Natural killer cell (primary cell): ENCODE measurements around the gene DCST1. TPM values are rescaled to one million over a fixed set of nuclear protein-coding genes. Genes with fewer than 3 reads are reported as not detected.

Source experiments
- ATAC-seq, 3 donors: fragments of 150-1000 bp in 2 of 3; fragments of 200-7000 bp in 1 of 3; cut with Tn5 transposase; 1 replicate in 1 of 3; 2 replicates in 2 of 3; pipeline ENCODE4 v1.10.0; 2021; ENCODE audit warnings: mild to moderate bottlenecking in 2 of 3, moderate library complexity in 2 of 3
- DNase-seq, 2 donors: peaks; one replicate each; pipeline versions ENCODE4 v3.0.0 to v3.0.0-alpha.2; 2013 to 2021; ENCODE audit warnings: mixed read lengths in 1 of 2
- H3K27ac ChIP-seq: one replicate; pipeline ENCODE4 v1.5.1; 2013; ENCODE audit warnings: mild to moderate bottlenecking, low read length
- H3K27me3 ChIP-seq: one replicate; pipeline ENCODE4 v1.6.1; 2013; ENCODE audit warnings: low read length; ENCODE audit not compliant: control insufficient read depth, insufficient read depth
- H3K36me3 ChIP-seq: one replicate; pipeline ENCODE4 v1.6.1; 2013; ENCODE audit warnings: low read length; ENCODE audit not compliant: control insufficient read depth, insufficient read depth
- H3K4me1 ChIP-seq: one replicate; pipeline ENCODE4 v1.6.1; 2013; ENCODE audit warnings: low read length; ENCODE audit not compliant: control insufficient read depth, insufficient read depth
- H3K4me3 ChIP-seq: one replicate; pipeline ENCODE4 v1.5.1; 2013; ENCODE audit warnings: low read length
- H3K9me3 ChIP-seq: one replicate; pipeline ENCODE4 v1.6.1; 2013; ENCODE audit warnings: low read length; ENCODE audit not compliant: control insufficient read depth, insufficient read depth
- H3K27ac Mint-ChIP-seq, 2 donors: one replicate each; pipeline ENCODE4 v1.8.0; 2022; ENCODE audit warnings: mild to moderate bottlenecking in 2 of 2, mixed read lengths in 2 of 2, moderate library complexity in 1 of 2
- H3K27me3 Mint-ChIP-seq, 2 donors: one replicate each; pipeline ENCODE4 v1.8.0; 2022; ENCODE audit warnings: low read depth in 2 of 2, mixed read lengths in 2 of 2
- H3K36me3 Mint-ChIP-seq: one replicate; pipeline ENCODE4 v1.8.0; 2022; ENCODE audit warnings: mixed read lengths
- H3K4me1 Mint-ChIP-seq, 2 donors: one replicate each; pipeline ENCODE4 v1.8.0; 2022; ENCODE audit warnings: mixed read lengths in 2 of 2
- H3K4me3 Mint-ChIP-seq: one replicate; pipeline ENCODE4 v1.8.0; 2022; ENCODE audit warnings: mild to moderate bottlenecking, moderate library complexity, mixed read lengths
- H3K9me3 Mint-ChIP-seq, 2 donors: one replicate each; pipeline ENCODE4 v1.8.0; 2022; ENCODE audit warnings: mixed read lengths in 2 of 2
- WGBS: methylation state at CpG from one replicate; pipeline ENCODE4 v1.1.7; 2013; ENCODE audit warnings: missing lambda C conversion rate; ENCODE audit not compliant: insufficient coverage; 5-methylcytosine and 5-hydroxymethylcytosine counted together
- intact Hi-C: fragments of 100-400 bp; cut with micrococcal nuclease; formaldehyde crosslinking; loops from one replicate; pipeline ENCODE4 v1.14.2; 2022
- total RNA-seq, 4 donors: library from RNA; stranded (reverse); fragments of 120-200 nt in 1 of 4; gene quantifications; one replicate each; pipeline versions ENCODE4 v1.2.3 to v1.2.4, GENCODE V29; 2013 to 2022
- TF ChIP-seq, protein P1 (sequence below): fragments of 200-600 bp; IDR thresholded peaks from one replicate; pipeline ENCODE4 v1.8.0; 2022; ENCODE audit warnings: antibody characterized with exemption

Gene DCST1
- total RNA-seq, 3 donors from 2014 or later (not counting 1 experiment from before 2014, with no cell fraction given), result 0.35 to 0.60 TPM; not detected in 1

DNA sequence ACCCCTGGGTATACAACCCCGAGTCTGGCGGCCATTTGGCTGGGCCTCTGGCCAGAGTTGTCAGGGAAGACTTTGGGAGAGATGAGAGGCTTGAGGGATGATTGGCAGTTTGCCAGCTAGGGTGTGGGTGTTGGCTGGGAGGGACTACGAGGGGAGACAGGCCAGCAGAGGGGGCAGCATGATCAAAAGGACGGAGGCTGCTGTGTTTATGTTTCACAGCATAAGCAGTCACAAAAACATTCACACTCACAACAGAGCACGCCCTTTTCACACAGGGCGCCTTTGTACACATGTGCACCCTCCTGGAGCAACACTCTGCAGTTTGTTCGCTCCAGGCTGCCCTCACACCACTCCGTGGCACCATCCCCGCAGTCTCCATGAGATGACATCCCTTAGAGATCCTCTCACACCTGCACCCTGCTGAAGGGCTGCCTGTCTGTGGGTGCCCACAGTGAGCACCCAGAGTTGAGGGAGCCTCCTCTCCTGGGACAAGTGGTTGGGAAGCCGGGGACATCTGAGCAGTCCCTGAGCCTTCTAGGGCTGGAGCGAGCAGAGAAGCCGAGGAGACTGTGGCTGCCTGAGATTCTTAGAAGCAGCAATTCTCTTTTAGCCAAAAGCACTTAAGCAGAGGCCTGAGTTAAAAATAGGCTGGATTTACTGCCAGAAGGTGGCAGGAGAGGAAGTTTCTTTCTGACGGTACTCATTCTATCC is 60.4 kb downstream of the DCST1 start:
- H3K4me3 ChIP-seq, result no peak overlapping the region
- Mint-ChIP-seq H3K27me3 (peaks cover 5 to 20% of the 10 kb centered on the region in 2 donors), H3K27ac (no peak overlapping the region), H3K9me3 (no peaks in the 10 kb centered on the region), H3K36me3 (no peaks in the 10 kb centered on the region), H3K4me3 (no peak overlapping the region), H3K4me1 (no peaks in the 10 kb centered on the region)
- no peaks in the 10 kb centered on the region for H3K36me3 ChIP-seq
- ATAC-seq, result peak in 1 of 3 donors; percentile 6
- no peaks in the 10 kb centered on the region for H3K27me3 ChIP-seq
- H3K4me1 ChIP-seq, result peaks cover 7% of the 10 kb centered on the region
- TF ChIP-seq, protein P1, sequence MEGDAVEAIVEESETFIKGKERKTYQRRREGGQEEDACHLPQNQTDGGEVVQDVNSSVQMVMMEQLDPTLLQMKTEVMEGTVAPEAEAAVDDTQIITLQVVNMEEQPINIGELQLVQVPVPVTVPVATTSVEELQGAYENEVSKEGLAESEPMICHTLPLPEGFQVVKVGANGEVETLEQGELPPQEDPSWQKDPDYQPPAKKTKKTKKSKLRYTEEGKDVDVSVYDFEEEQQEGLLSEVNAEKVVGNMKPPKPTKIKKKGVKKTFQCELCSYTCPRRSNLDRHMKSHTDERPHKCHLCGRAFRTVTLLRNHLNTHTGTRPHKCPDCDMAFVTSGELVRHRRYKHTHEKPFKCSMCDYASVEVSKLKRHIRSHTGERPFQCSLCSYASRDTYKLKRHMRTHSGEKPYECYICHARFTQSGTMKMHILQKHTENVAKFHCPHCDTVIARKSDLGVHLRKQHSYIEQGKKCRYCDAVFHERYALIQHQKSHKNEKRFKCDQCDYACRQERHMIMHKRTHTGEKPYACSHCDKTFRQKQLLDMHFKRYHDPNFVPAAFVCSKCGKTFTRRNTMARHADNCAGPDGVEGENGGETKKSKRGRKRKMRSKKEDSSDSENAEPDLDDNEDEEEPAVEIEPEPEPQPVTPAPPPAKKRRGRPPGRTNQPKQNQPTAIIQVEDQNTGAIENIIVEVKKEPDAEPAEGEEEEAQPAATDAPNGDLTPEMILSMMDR, result no peak
- peak in 1 of 2 donors; percentile 59 for DNase-seq
- WGBS, result 49% methylated on average over 11 of the region's 13 CpGs
- H3K27ac ChIP-seq, result no peak overlapping the region
- intact Hi-C loops, result loop anchor here (5.0 kb wide), 1 partner anchor 33 kb away; the partner anchor contains the start of gene EFNA1
- no peaks in the 10 kb centered on the region for H3K9me3 ChIP-seq

DNA sequence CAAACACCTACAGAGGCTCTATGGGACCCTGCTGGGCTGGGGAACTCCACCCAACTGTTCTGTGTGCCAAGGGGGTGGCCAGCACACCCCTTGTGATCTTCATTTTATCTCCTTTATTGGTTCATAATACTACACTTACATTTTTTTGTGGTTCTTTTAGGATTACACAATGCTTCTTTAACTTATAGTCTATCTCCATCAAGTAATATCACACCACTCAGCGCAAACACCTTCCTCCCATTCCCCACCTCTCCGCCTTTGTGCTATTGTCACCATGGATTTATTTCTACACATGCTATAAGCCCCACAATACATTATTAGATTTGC is 61.0 kb downstream of the DCST1 start:
- H3K9me3 ChIP-seq, result no peaks in the 10 kb centered on the region
- Mint-ChIP-seq H3K9me3 (no peaks in the 10 kb centered on the region), H3K27ac (no peak overlapping the region), H3K4me1 (no peaks in the 10 kb centered on the region), H3K36me3 (no peaks in the 10 kb centered on the region), H3K4me3 (no peak overlapping the region), H3K27me3 (peaks cover 5 to 20% of the 10 kb centered on the region in 2 donors)
- no peak overlapping the region for H3K27ac ChIP-seq
- 81% methylated on average over 2 of the region's 2 CpGs for WGBS
- DNase-seq (no peak), ATAC-seq (peak in 1 of 3 donors; percentile 18)
- intact Hi-C loops, result loop anchor here (5.0 kb wide), 1 partner anchor 33 kb away; the partner anchor contains the start of gene EFNA1
- no peak overlapping the region for H3K4me3 ChIP-seq
- H3K27me3 ChIP-seq, result no peaks in the 10 kb centered on the region
- no peaks in the 10 kb centered on the region for H3K36me3 ChIP-seq
- TF ChIP-seq, protein P1, result no peak
- peaks cover 7% of the 10 kb centered on the region for H3K4me1 ChIP-seq

DNA sequence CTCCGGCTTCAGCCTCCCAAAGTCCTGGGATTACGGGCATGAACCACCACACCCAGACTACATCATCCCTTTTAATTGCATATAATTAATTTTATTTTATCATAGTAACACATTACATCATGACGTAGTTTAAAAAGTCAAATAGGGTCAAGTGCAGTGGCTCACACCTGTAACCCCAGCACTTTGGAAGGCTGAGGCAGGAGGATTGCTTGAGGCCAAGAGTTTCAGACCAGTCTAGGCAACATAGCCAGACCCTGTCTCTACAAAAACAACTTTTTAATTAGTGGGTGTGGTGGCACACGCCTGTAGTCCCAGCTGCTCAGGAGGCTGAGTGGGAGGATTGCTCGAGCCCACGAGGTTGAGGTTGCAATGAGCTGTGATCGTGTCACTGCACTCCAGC is 65.7 kb downstream of the DCST1 start:
- Mint-ChIP-seq H3K4me3 (no peak overlapping the region), H3K4me1 (peaks cover 0 to 5% of the 10 kb centered on the region in 2 donors), H3K27me3 (peaks cover 8 to 20% of the 10 kb centered on the region in 2 donors), H3K36me3 (no peaks in the 10 kb centered on the region), H3K9me3 (no peaks in the 10 kb centered on the region), H3K27ac (no peak overlapping the region)
- Histone ChIP-seq H3K36me3 (no peaks in the 10 kb centered on the region), H3K27ac (no peak overlapping the region), H3K4me1 (no peaks in the 10 kb centered on the region), H3K27me3 (no peaks in the 10 kb centered on the region), H3K9me3 (no peaks in the 10 kb centered on the region), H3K4me3 (no peak overlapping the region)
- ATAC-seq, result no peak
- TF ChIP-seq, protein P1, result no peak
- no peak for DNase-seq
- 81% methylated on average over 7 of the region's 7 CpGs for WGBS
- intact Hi-C loops, result no loop called here

Other genes starting within 250 kb of the DCST1 start
- gene KCNN3, start 163.5 kb upstream of the DCST1 start, total RNA-seq, result under 1 TPM in 2 of 3 donors, not detected in 1; 0.05 to 0.95 TPM
- 10 to 100 TPM in 2 of 3 donors, 1 to 10 TPM in 1; 9.0 to 12.1 (median 11.0) TPM for gene PMVK, start 97.1 kb upstream of the DCST1 start, total RNA-seq
- gene PBXIP1, start 77.7 kb upstream of the DCST1 start, total RNA-seq, result 100 to 1,000 TPM; 158 to 200 (median 197) TPM
- 10 to 100 TPM; 21.6 to 32.1 (median 27.5) TPM for gene PYGO2, start 72.0 kb upstream of the DCST1 start, total RNA-seq
- gene SHC1, start 63.1 kb upstream of the DCST1 start, total RNA-seq, result 100 to 1,000 TPM in 1 of 3 donors, 10 to 100 TPM in 2; 94.6 to 112 (median 96.8) TPM
- 10 to 100 TPM in 2 of 3 donors, 1 to 10 TPM in 1; 8.5 to 13.0 (median 12.9) TPM for gene CKS1B, start 59.1 kb upstream of the DCST1 start, total RNA-seq
- gene FLAD1, start 50.5 kb upstream of the DCST1 start, total RNA-seq, result 10 to 100 TPM; 32.1 to 47.6 (median 38.7) TPM
- not detected for gene LENEP, start 40.2 kb upstream of the DCST1 start, total RNA-seq
- gene ZBTB7B, start 31.0 kb upstream of the DCST1 start, total RNA-seq, result 10 to 100 TPM; 61.2 to 75.4 (median 63.3) TPM
- under 1 TPM; 0.30 to 0.92 (median 0.32) TPM for gene DCST2, start within 50 bp of the DCST1 start, total RNA-seq
- 10 to 100 TPM; 54.6 to 83.2 (median 64.7) TPM for gene ADAM15, start 17.5 kb downstream of the DCST1 start, total RNA-seq
- gene EFNA4, start 29.9 kb downstream of the DCST1 start, total RNA-seq, result 1 to 10 TPM; 4.6 to 6.8 (median 5.5) TPM
- 1 to 10 TPM in 1 of 3 donors, under 1 TPM in 2; 0.52 to 1.1 (median 0.68) TPM for gene EFNA3, start 45.0 kb downstream of the DCST1 start, total RNA-seq
- 1 to 10 TPM; 1.5 to 1.9 (median 1.9) TPM for gene EFNA1, start 94.1 kb downstream of the DCST1 start, total RNA-seq
- 10 to 100 TPM; 31.7 to 33.5 (median 32.7) TPM for gene SLC50A1, start 102.0 kb downstream of the DCST1 start, total RNA-seq
- gene DPM3, start 106.7 kb downstream of the DCST1 start, total RNA-seq, result 10 to 100 TPM; 26.8 to 45.7 (median 41.5) TPM
- 100 to 1,000 TPM in 2 of 3 donors, 10 to 100 TPM in 1; 95.3 to 113 (median 104) TPM for gene KRTCAP2, start 139.5 kb downstream of the DCST1 start, total RNA-seq
- gene TRIM46, start 140.0 kb downstream of the DCST1 start, total RNA-seq, result 1 to 10 TPM in 2 of 3 donors, under 1 TPM in 1; 0.94 to 4.9 (median 2.5) TPM
- 10 to 100 TPM; 16.2 to 19.4 (median 18.6) TPM for gene THBS3, start 174.1 kb downstream of the DCST1 start, total RNA-seq
- 10 to 100 TPM; 22.3 to 28.5 (median 27.9) TPM for gene MTX1, start 174.9 kb downstream of the DCST1 start, total RNA-seq
- gene ENTREP3, start 221.7 kb downstream of the DCST1 start, total RNA-seq, result 1 to 10 TPM; 6.9 to 10.0 (median 8.9) TPM
- 10 to 100 TPM; 59.7 to 72.1 (median 65.0) TPM for gene SCAMP3, start 228.5 kb downstream of the DCST1 start, total RNA-seq
- gene CLK2, start 239.7 kb downstream of the DCST1 start, total RNA-seq, result 10 to 100 TPM; 70.4 to 97.5 (median 84.4) TPM
- 1 to 10 TPM; 2.0 to 3.4 (median 2.6) TPM for gene HCN3, start 243.6 kb downstream of the DCST1 start, total RNA-seq